ENCODE results near the gene STBD1.

GRCh38 chr4:76270244-76271175 lies 36.0 kb upstream of the STBD1 start:
- TF ChIP-seq POLR2A (IDR thresholded peaks at IDR 0.05; ENCODE audit: low read depth, low read length): no peak
- no peak for TF ChIP-seq TAF1 (IDR thresholded peaks at IDR 0.05; ENCODE audit: borderline replicate concordance, low read depth, low read length)

Data from GM12892 (cell line).